ENCODE results near the gene ATG14.

DNA sequence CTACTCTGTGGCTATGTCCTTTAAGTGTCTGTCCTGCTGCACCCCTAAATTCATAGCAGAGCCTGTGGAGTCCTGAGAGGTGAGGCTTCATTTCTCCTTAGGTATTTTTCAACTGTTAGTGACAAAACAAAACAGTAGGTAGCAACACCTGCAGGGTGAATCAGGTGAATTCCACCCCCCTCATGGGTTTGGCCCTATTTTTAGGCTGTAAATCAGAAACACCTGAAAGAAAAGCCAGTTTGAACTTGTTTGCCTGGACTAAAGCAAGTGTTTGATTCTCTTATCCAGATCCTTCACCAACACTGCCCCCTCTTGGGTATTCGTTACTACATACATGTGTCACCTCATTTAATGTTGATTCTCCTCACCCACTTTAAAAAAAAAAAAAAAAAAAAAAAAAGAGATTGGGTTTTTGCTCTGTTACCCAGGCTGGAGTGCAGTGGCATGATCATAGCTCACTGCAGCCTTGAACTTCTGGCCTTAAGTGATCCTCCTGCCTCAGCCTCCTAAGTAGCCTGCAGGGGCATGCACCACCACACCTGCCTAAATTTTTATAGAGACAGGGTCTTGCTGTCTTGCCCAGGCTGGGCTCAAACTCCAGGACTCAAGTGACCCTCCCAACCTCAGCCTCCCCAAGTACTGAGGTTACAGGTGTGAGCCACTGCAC is 18.5 kb upstream of the ATG14 start:
- TF ChIP-seq MYC (IDR thresholded peaks at IDR 0.05; ENCODE audit: low read depth, low read length) (0 out of 2 replicates have a peak, but pooled peaks have one; percentile 17), POLR2A (IDR thresholded peaks at IDR 0.05; ENCODE audit: extremely low read depth, insufficient read length) (no peak)
- TF ChIP-seq, protein P1, sequence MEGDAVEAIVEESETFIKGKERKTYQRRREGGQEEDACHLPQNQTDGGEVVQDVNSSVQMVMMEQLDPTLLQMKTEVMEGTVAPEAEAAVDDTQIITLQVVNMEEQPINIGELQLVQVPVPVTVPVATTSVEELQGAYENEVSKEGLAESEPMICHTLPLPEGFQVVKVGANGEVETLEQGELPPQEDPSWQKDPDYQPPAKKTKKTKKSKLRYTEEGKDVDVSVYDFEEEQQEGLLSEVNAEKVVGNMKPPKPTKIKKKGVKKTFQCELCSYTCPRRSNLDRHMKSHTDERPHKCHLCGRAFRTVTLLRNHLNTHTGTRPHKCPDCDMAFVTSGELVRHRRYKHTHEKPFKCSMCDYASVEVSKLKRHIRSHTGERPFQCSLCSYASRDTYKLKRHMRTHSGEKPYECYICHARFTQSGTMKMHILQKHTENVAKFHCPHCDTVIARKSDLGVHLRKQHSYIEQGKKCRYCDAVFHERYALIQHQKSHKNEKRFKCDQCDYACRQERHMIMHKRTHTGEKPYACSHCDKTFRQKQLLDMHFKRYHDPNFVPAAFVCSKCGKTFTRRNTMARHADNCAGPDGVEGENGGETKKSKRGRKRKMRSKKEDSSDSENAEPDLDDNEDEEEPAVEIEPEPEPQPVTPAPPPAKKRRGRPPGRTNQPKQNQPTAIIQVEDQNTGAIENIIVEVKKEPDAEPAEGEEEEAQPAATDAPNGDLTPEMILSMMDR (IDR thresholded peaks at IDR 0.05; ENCODE audit: low read depth, low read length) = peak; percentile 7
- TF ChIP-seq, protein P2, sequence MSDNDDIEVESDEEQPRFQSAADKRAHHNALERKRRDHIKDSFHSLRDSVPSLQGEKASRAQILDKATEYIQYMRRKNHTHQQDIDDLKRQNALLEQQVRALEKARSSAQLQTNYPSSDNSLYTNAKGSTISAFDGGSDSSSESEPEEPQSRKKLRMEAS (IDR thresholded peaks at IDR 0.05; ENCODE audit: low read depth, low read length) = peak; percentile 36; the same call in 1 of the 2 replicates

Data from NB4 (cell line).